Astrocyte of the spinal cord (primary cell): Measurements from ENCODE around the gene SPATA13.
"Not testable (repeated sequence)": the region's sequence is repeated elsewhere in the genome, so short reads cannot be mapped to it uniquely, and the experiment has no call there.

ENCODE experiments used
- DNase-seq: peaks from one replicate; pipeline ENCODE4 v3.0.0; 2011; ENCODE audit warnings: low read depth, low spot score
- H3K4me3 ChIP-seq: 2 replicates; pipeline ENCODE4 v1.5.1; 2011; ENCODE audit warnings: low read depth, mild to moderate bottlenecking, low read length, moderate library complexity
- CTCF ChIP-seq: IDR thresholded peaks from 2 replicates; pipeline ENCODE4 v1.5.1; 2012; ENCODE audit warnings: low read depth, mild to moderate bottlenecking, low read length, inconsistent platforms
- in situ Hi-C: cut with HindIII; loops from 2 replicates; pipeline ENCODE4 v1.10.0; 2017; ENCODE audit warnings: low sequenced_read_pairs

The SPATA13 gene

GRCh38 chr13:24301911-24302310 is 141.4 kb downstream of the SPATA13 start:
- DNase-seq = no peak
- no peak for TF ChIP-seq CTCF
- H3K4me3 ChIP-seq = no peak overlapping the region
- in situ Hi-C loops = no loop called here

- DNase-seq = no peak
- H3K4me3 ChIP-seq = no peak overlapping the region
- no peak for TF ChIP-seq CTCF
- in situ Hi-C loops = no loop called here
Observed at GRCh38 chr13:24304620-24305019, 144.1 kb downstream of the SPATA13 start.

GRCh38 chr13:24306632-24307031 is 146.1 kb downstream of the SPATA13 start:
- TF ChIP-seq CTCF = no peak
- H3K4me3 ChIP-seq = no peak overlapping the region
- peak; percentile 12 for DNase-seq
- in situ Hi-C loops = no loop called here

GRCh38 chr13:24307211-24308067 is 146.9 kb downstream of the SPATA13 start:
- DNase-seq = no peak
- in situ Hi-C loops = no loop called here
- no peak for TF ChIP-seq CTCF
- H3K4me3 ChIP-seq = no peak overlapping the region

GRCh38 chr13:24308068-24308445 is 147.5 kb downstream of the SPATA13 start:
- TF ChIP-seq CTCF = no peak
- in situ Hi-C loops = no loop called here
- no peak for DNase-seq
- H3K4me3 ChIP-seq = no peak overlapping the region

GRCh38 chr13:24308488-24309020 is 148.0 kb downstream of the SPATA13 start:
- TF ChIP-seq CTCF = no peak
- in situ Hi-C loops = no loop called here
- no peak for DNase-seq
- no peak overlapping the region for H3K4me3 ChIP-seq

GRCh38 chr13:24309300-24309699 is 148.8 kb downstream of the SPATA13 start, which contains the start of gene C1QTNF9:
TSS of gene C1QTNF9 (plus strand) at chr13:24309580. CDS start at chr13:24316004, 6,424 bp downstream.
- in situ Hi-C loops, DNase-seq, H3K4me3 ChIP-seq: not testable (repeated sequence)
